GM23248 (cell line): Measurements from ENCODE around the gene CENPP.

Source experiments
- EZH2 ChIP-seq: fragments of 200-600 bp; sonication (generic); IDR thresholded peaks from 2 replicates; pipeline ENCODE4 v1.6.1; 2018; ENCODE audit warnings: antibody characterized with exemption, mild to moderate bottlenecking; ENCODE audit not compliant: insufficient read depth, poor library complexity, severe bottlenecking
- EZH2phosphoT487 ChIP-seq: fragments of 200-600 bp; sonication (generic); IDR thresholded peaks from 2 replicates; pipeline ENCODE4 v1.6.1; 2018; ENCODE audit warnings: antibody characterized with exemption, moderate library complexity, mild to moderate bottlenecking, low read depth; ENCODE audit not compliant: insufficient read depth

- TF ChIP-seq EZH2phosphoT487, result no peak
- TF ChIP-seq EZH2, result no peak
Measured at GRCh38 chr9:92649007-92649406, 323.3 kb downstream of the CENPP start.
